ENCODE data around the gene DHRS13.
A peak's percentile ranks its signal among the peaks of the same experiment; 100 is the strongest.

DHRS13 gene, protein sequence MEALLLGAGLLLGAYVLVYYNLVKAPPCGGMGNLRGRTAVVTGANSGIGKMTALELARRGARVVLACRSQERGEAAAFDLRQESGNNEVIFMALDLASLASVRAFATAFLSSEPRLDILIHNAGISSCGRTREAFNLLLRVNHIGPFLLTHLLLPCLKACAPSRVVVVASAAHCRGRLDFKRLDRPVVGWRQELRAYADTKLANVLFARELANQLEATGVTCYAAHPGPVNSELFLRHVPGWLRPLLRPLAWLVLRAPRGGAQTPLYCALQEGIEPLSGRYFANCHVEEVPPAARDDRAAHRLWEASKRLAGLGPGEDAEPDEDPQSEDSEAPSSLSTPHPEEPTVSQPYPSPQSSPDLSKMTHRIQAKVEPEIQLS

DNA sequence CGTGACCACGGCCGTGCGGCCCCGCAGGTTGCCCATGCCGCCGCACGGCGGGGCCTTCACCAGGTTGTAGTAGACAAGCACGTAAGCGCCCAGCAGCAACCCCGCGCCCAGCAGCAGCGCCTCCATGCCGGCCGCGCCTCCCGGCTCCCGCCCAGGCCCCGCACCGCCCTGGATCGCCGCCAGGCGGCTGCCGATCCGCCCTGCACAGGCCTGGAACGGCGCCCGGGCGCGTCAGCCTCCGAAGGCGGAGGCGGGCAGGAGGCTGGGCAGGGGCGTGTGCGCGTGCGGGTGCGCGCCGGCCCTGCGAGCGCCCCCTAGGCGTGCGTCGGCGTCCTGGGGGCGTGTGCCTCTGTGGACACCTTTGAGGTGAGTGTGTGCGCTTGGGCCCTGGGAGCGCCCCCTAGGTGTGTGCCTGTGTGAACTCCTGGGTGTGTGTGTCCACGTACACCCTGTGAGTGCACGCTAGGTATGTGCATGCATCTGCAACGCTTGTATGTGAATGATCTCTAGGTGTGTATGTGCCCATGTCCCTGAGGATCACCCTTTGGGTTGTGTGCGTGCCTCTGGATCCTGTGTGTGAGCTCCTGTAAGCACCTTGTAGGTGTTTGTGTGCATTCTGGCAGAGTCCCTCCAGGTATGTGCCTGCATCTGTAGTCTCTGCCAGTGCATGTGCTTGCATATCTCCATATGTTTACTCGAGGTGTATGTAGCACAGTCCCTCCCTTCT lies at the start of gene DHRS13:
Gene DHRS13, minus strand, starts transcription at position 261 of the 727 bp plus-strand sequence. Its CDS starts 135 bp downstream, at position 126.
- Histone ChIP-seq H3K4me3 (ENCODE audit: low read depth in 1 of 2, low read length in 2 of 2) (peak within 1 kb of the TSS; percentile 63 to 69), H3K9ac (ENCODE audit: low read depth in 1 of 2, low read length in 2 of 2) (peak within 1 kb of the TSS; percentile 40 to 69), H3K27ac (ENCODE audit: low read depth, low read length) (peak within 1 kb of the TSS; percentile 67), H3K27me3 (ENCODE audit: control insufficient read depth in 1 of 2, insufficient read depth in 2 of 2, low read length in 2 of 2) (no peaks in the 10 kb centered on the region), H3K36me3 (ENCODE audit: control insufficient read depth in 1 of 2, insufficient read depth in 2 of 2, low read length in 2 of 2) (peaks cover 11 to 27% of the 10 kb centered on the region in 2 donors), H3K9me3 (ENCODE audit: control insufficient read depth in 1 of 2, low read length in 2 of 2) (no peaks in the 10 kb centered on the region), H3K4me1 (ENCODE audit: control insufficient read depth in 1 of 2, insufficient read depth in 2 of 2, low read length in 2 of 2) (peaks cover 27 to 31% of the 10 kb centered on the region in 2 donors)

DNA sequence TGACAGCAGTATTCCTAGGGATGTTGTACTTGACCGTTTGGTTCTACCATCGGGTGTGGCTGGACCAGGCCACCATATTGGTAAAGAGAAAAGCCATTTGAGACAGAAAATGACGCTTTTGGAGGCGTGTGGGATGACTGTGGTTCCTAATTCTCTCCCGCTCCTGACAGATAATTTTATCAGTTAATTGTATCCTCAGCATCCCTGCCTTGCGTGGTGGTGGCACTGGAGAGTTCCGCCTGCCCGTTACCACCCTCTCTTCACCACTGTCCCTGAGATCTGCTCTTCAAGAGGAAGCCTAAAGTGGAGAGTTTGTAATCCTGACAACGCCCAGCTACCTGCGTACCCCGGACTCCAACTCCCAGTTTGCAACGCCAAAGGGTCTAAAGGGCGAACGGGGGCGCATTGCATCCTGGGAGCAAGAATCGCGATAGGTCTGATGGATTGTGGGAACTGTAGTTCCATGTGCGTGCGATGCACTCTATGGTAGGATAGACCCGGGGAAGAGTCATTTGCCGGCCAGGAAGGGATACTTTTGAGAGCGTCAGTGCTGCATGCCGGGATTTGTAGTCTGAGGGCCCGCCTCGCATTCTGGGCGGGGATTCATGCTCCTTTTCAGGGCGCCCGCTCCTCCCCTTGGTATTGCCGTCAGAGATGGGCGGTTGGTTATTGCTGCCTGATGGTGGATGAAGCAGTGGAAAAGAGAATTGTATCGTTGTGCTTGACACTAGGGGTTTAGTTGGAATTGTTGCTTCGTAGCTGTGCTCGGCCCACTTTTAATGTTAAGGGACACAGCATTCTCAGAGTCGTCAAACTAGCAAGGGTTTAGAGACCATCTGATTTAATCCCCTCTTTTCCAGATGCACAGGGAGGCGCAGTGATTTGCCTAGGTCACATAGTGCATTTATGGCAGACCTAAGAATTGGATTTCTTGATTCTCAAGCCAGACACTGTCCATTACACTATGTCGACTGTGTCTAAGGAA lies 49.4 kb upstream of the DHRS13 start:
- H3K4me3 ChIP-seq (ENCODE audit: low read depth in 1 of 2, low read length in 2 of 2), result peak overlapping the region; percentile 78 to 90
- peak overlapping the region; percentile 98 for H3K27ac ChIP-seq (ENCODE audit: low read depth, low read length)
- no peaks in the 10 kb centered on the region for H3K36me3 ChIP-seq (ENCODE audit: control insufficient read depth in 1 of 2, insufficient read depth in 2 of 2, low read length in 2 of 2)
- H3K9ac ChIP-seq (ENCODE audit: low read depth in 1 of 2, low read length in 2 of 2), result peak overlapping the region; percentile 75 to 87
- H3K9me3 ChIP-seq (ENCODE audit: control insufficient read depth in 1 of 2, low read length in 2 of 2), result no peaks in the 10 kb centered on the region
- H3K4me1 ChIP-seq (ENCODE audit: control insufficient read depth in 1 of 2, insufficient read depth in 2 of 2, low read length in 2 of 2), result peaks cover 21 to 27% of the 10 kb centered on the region in 2 donors
- H3K27me3 ChIP-seq (ENCODE audit: control insufficient read depth in 1 of 2, insufficient read depth in 2 of 2, low read length in 2 of 2), result no peaks in the 10 kb centered on the region

DNA sequence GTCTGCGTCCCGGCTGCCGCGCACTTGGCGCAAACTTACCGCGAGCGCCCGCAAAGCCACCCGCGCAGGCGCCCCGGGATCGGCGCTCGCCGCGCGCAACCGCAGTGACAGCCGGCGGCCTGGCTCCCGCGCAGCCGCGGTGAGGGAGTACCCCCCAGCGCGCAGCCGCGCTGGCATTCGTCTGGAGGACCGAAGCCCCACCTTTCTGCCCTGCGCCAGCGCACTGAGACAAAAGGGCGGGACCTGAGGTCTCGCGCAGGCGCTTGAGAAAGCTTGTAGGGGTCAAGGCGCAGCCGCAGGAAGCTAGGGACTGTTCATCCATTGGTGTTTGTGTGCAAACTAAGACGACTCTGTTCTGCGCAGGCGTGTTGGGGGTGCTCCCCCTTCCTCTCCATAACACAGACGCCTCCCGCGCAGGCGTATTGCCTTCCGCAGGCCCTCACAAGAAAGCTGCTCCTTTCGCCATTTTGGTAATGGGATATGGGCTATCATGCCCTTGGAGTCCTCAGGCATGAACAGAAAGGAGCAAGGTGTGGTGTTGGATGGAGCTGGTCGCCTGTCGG lies 48.6 kb upstream of the DHRS13 start, which contains the start of gene PHF12:
Gene PHF12, minus strand, starts transcription at position 91 of the 563 bp plus-strand sequence. CDS start 558 bp downstream, outside the sequence.
- H3K9me3 ChIP-seq (ENCODE audit: control insufficient read depth in 1 of 2, low read length in 2 of 2), result no peaks in the 10 kb centered on the region
- H3K27me3 ChIP-seq (ENCODE audit: control insufficient read depth in 1 of 2, insufficient read depth in 2 of 2, low read length in 2 of 2), result no peaks in the 10 kb centered on the region
- H3K4me1 ChIP-seq (ENCODE audit: control insufficient read depth in 1 of 2, insufficient read depth in 2 of 2, low read length in 2 of 2), result peaks cover 23 to 31% of the 10 kb centered on the region in 2 donors
- H3K9ac ChIP-seq (ENCODE audit: low read depth in 1 of 2, low read length in 2 of 2), result peak within 1 kb of the TSS; percentile 83 to 87
- no peaks in the 10 kb centered on the region for H3K36me3 ChIP-seq (ENCODE audit: control insufficient read depth in 1 of 2, insufficient read depth in 2 of 2, low read length in 2 of 2)
- peak within 1 kb of the TSS; percentile 90 to 96 for H3K4me3 ChIP-seq (ENCODE audit: low read depth in 1 of 2, low read length in 2 of 2)
- peak within 1 kb of the TSS; percentile 98 for H3K27ac ChIP-seq (ENCODE audit: low read depth, low read length)

DNA sequence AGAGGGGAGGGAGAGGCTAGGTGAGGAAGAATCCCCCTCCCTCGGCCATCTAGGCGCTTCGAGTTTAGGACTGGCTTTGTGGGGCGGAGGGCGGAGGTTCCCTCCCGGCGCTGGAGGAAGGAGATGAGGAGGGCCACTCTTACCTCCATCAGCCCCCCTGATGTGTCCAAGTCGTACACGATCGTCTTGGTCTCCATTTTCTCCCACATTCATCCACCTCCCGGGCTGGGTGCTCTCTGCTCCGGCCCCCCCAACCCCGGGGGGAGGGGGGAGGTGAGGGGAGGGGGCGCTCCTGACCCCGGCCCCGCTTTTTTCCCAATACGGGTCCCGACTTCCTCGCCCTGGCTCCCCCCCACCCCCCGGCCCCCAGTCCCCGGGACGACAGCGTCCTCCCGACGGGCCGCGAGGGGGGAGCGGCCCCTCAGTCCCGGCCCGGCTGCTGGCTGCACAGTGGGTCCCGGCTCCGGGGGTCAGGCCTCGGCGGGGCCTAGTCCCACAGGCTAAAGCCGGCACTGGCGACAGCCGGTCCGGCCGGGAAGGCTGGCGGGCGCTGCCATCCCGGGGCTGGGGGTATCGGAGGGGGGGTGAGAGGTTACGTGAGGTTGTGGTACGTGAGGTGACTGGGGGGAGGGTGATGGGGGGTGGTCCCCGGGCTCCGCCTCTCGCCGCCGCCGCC lies 48.0 kb upstream of the DHRS13 start:
- Histone ChIP-seq H3K9me3 (ENCODE audit: control insufficient read depth in 1 of 2, low read length in 2 of 2) (no peaks in the 10 kb centered on the region), H3K27me3 (ENCODE audit: control insufficient read depth in 1 of 2, insufficient read depth in 2 of 2, low read length in 2 of 2) (no peaks in the 10 kb centered on the region), H3K4me1 (ENCODE audit: control insufficient read depth in 1 of 2, insufficient read depth in 2 of 2, low read length in 2 of 2) (peaks cover 29 to 33% of the 10 kb centered on the region in 2 donors), H3K27ac (ENCODE audit: low read depth, low read length) (peak overlapping the region; percentile 67), H3K36me3 (ENCODE audit: control insufficient read depth in 1 of 2, insufficient read depth in 2 of 2, low read length in 2 of 2) (no peaks in the 10 kb centered on the region), H3K4me3 (ENCODE audit: low read depth in 1 of 2, low read length in 2 of 2) (peak overlapping the region; percentile 90 to 96), H3K9ac (ENCODE audit: low read depth in 1 of 2, low read length in 2 of 2) (peak overlapping the region; percentile 83 to 87)

DNA sequence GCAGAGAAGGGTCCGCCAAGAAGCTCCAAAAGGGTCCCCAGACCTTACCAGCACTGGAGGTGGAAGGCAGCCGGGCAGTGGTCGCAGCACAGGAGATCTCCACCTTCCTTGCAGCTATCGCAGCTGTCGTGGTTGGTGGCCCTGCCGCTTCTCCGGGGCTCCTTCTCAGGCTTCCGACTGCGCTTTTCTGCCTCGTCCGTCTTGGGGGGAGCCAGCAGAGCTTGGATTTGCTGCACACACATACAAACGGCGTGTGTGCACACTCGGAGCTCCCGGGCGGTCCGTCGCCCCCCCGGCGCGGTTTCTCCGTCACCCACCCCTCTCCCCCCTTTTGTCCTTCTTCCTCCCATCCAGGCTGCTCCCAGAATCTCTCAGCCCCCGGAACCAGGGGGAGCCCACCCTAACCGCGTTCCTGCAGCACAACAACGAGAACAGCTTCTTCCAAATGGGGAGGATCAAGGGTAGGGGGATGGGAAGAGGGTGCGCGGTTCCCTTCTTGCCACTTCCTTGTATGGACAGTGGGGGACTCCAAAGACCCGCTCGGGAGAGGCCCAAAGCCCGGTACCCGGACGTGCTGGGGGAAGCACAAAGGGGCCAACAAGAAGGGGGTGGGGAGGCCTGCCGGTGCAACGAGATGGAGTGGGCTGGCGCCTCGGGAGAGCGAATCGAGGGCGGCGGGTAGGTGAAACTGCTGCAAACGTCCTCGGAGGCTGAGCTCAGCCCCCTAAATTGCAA lies 47.3 kb upstream of the DHRS13 start:
- Histone ChIP-seq H3K27ac (ENCODE audit: low read depth, low read length) (peak overlapping the region; percentile 67), H3K36me3 (ENCODE audit: control insufficient read depth in 1 of 2, insufficient read depth in 2 of 2, low read length in 2 of 2) (no peaks in the 10 kb centered on the region), H3K27me3 (ENCODE audit: control insufficient read depth in 1 of 2, insufficient read depth in 2 of 2, low read length in 2 of 2) (no peaks in the 10 kb centered on the region), H3K9me3 (ENCODE audit: control insufficient read depth in 1 of 2, low read length in 2 of 2) (no peaks in the 10 kb centered on the region), H3K9ac (ENCODE audit: low read depth in 1 of 2, low read length in 2 of 2) (peak overlapping the region; percentile 83 to 87), H3K4me3 (ENCODE audit: low read depth in 1 of 2, low read length in 2 of 2) (peak overlapping the region; percentile 90 to 96), H3K4me1 (ENCODE audit: control insufficient read depth in 1 of 2, insufficient read depth in 2 of 2, low read length in 2 of 2) (peaks cover 33 to 36% of the 10 kb centered on the region in 2 donors)

DNA sequence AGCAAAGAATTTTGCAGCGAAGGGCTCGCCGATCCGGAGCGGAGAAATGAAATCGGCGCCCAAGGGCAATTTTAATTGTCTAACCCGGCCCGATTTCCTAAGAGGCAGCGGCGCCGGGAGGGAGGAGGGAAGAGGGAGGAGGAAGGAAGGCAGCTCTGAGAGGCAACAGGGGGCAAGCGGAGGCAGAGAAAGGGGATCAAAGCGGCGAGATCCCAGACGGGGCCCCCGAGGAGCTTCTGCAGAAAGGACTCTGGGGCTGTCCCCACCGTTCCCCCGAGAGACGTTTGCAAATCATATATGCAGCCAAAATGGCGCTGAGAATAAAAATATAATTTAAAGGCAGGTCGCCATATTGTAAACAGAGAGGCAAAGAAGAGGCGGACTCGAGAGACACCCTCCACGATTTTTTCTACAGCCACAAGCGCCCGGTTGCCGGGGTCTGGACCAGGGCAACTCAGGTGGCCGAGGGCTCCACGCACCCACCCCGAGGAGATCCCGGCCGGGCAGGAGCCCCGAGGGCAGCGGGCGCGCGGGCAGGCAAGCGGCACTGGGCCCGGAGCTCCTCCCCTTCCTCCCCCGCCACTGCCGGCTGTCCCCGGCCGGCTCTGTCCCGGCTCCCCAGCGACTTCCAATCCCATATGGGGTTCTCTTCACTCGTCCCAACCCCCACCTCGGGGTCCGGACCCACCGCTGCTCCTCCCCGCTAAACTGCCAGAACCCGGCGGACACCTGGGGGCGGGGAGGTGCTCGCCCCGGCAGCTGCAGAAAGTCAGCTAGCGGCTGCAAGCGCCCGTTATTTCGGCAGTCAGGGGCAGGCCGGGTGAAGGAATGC lies 46.5 kb upstream of the DHRS13 start:
- peaks cover 33 to 39% of the 10 kb centered on the region in 2 donors for H3K4me1 ChIP-seq (ENCODE audit: control insufficient read depth in 1 of 2, insufficient read depth in 2 of 2, low read length in 2 of 2)
- peak overlapping the region; percentile 83 to 87 for H3K9ac ChIP-seq (ENCODE audit: low read depth in 1 of 2, low read length in 2 of 2)

DNA sequence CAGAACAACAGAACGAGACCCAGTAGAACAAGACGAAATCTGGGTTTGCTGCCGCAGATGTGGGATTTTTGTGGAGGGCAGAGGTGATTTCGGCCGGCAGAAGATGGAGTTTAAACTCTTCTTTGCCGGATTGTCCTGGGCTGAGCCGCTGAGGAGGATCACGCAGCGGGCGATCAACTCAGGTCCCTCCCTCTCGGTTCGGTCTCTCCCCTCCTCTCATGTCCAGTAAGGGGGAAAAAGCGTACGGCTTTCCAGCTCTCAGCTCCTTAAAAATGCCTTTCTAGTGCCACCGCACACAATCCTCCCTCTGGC lies 46.0 kb upstream of the DHRS13 start:
- Histone ChIP-seq H3K27me3 (ENCODE audit: control insufficient read depth in 1 of 2, insufficient read depth in 2 of 2, low read length in 2 of 2) (no peaks in the 10 kb centered on the region), H3K27ac (ENCODE audit: low read depth, low read length) (peak overlapping the region; percentile 67), H3K4me1 (ENCODE audit: control insufficient read depth in 1 of 2, insufficient read depth in 2 of 2, low read length in 2 of 2) (peaks cover 33 to 39% of the 10 kb centered on the region in 2 donors), H3K36me3 (ENCODE audit: control insufficient read depth in 1 of 2, insufficient read depth in 2 of 2, low read length in 2 of 2) (no peaks in the 10 kb centered on the region), H3K9me3 (ENCODE audit: control insufficient read depth in 1 of 2, low read length in 2 of 2) (no peaks in the 10 kb centered on the region), H3K9ac (ENCODE audit: low read depth in 1 of 2, low read length in 2 of 2) (peak overlapping the region; percentile 83 to 87), H3K4me3 (ENCODE audit: low read depth in 1 of 2, low read length in 2 of 2) (peak overlapping the region; percentile 90 to 96)

More for the DNA sequence above, 46.5 kb upstream of the DHRS13 start:
- Histone ChIP-seq H3K9me3 (ENCODE audit: control insufficient read depth in 1 of 2, low read length in 2 of 2) (no peaks in the 10 kb centered on the region), H3K4me3 (ENCODE audit: low read depth in 1 of 2, low read length in 2 of 2) (peak overlapping the region; percentile 90 to 96), H3K36me3 (ENCODE audit: control insufficient read depth in 1 of 2, insufficient read depth in 2 of 2, low read length in 2 of 2) (no peaks in the 10 kb centered on the region), H3K27me3 (ENCODE audit: control insufficient read depth in 1 of 2, insufficient read depth in 2 of 2, low read length in 2 of 2) (no peaks in the 10 kb centered on the region), H3K27ac (ENCODE audit: low read depth, low read length) (peak overlapping the region; percentile 67)

DNA sequence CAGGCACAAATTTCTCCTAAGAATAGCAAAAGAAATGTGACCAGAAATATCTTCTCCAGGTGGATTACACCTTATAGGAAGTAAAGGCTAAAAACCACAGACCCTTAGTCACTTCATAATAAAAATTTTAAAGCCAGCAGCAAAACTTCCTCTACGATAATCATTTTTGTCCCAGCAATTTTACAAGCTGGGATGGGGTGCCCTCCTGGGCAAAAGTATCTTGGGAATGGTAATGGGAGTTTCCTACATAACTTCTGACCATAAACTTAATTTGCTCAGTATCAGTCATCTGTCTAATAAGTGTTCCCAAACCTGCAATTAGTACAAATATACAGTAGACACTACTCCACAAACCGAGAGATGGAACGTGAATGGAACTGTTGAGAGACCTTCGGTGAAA lies 45.5 kb upstream of the DHRS13 start:
- H3K9ac ChIP-seq (ENCODE audit: low read depth in 1 of 2, low read length in 2 of 2), result peak overlapping the region; percentile 83 to 87
- peak overlapping the region; percentile 90 to 96 for H3K4me3 ChIP-seq (ENCODE audit: low read depth in 1 of 2, low read length in 2 of 2)
- H3K27ac ChIP-seq (ENCODE audit: low read depth, low read length), result peak overlapping the region; percentile 67
- H3K9me3 ChIP-seq (ENCODE audit: control insufficient read depth in 1 of 2, low read length in 2 of 2), result no peaks in the 10 kb centered on the region
- H3K27me3 ChIP-seq (ENCODE audit: control insufficient read depth in 1 of 2, insufficient read depth in 2 of 2, low read length in 2 of 2), result no peaks in the 10 kb centered on the region
- H3K36me3 ChIP-seq (ENCODE audit: control insufficient read depth in 1 of 2, insufficient read depth in 2 of 2, low read length in 2 of 2), result peaks cover 0 to 4% of the 10 kb centered on the region in 2 donors
- peaks cover 30 to 39% of the 10 kb centered on the region in 2 donors for H3K4me1 ChIP-seq (ENCODE audit: control insufficient read depth in 1 of 2, insufficient read depth in 2 of 2, low read length in 2 of 2)
